RWPE1 (cell line): ENCODE measurements around the gene MAP4K2.

Source experiments
- CTCF ChIA-PET: fragments of 350-600 bp; sonication (Branson Sonifier 250); formaldehyde crosslinking; extraction: SDS; loops from one replicate; lab custom pipeline; 2021; lab: Yijun Ruan, JAX
- POLR2A ChIA-PET: fragments of 400-600 bp; formaldehyde crosslinking; extraction: SDS; loops from one replicate; lab custom pipeline; 2020; ENCODE audit warnings: antibody characterized with exemption; ENCODE audit not compliant: low non-redundant PET; lab: Yijun Ruan, JAX
- DNase-seq: peaks from one replicate; pipeline ENCODE4 v3.0.0; 2012; ENCODE audit warnings: low spot score
- H3K27ac ChIP-seq: fragments of 450-650 bp; 2 replicates; pipeline ENCODE4 v1.5.1; 2017
- CTCF ChIP-seq: fragments of 450-650 bp; conservative IDR thresholded peaks from 2 replicates; pipeline ENCODE4 v1.5.1; 2017; ENCODE audit warnings: low read depth, mild to moderate bottlenecking

Gene MAP4K2

GRCh38 chr11:64794526-64794925, 8.5 kb downstream of the MAP4K2 start:
- TF ChIP-seq CTCF, result no peak
- H3K27ac ChIP-seq, result peak overlapping the region; percentile 8; the same call in 1 of the 2 replicates
- DNase-seq, result no peak
- POLR2A ChIA-PET, result no interaction called here
- CTCF ChIA-PET, result interaction anchor here (0.6 to 0.7 kb wide), 2 partner anchors 41 to 426 kb away, joined by 4 read pairs; no protein-coding TSS in a partner anchor

GRCh38 chr11:64793271-64794160, 9.5 kb downstream of the MAP4K2 start:
- ChIA-PET CTCF (interaction anchor here (0.6 kb wide), 1 partner anchor 334 kb away, joined by 3 read pairs; no protein-coding TSS in a partner anchor), POLR2A (interaction anchor here (0.5 kb wide), 1 partner anchor 89 kb away, joined by 4 read pairs; no protein-coding TSS in a partner anchor)
- H3K27ac ChIP-seq, result peak overlapping the region; percentile 17; the same call in 1 of the 2 replicates
- TF ChIP-seq CTCF, result no peak
- DNase-seq, result no peak

- no peak for DNase-seq
- POLR2A ChIA-PET, result interaction anchor here (0.5 kb wide), 1 partner anchor 90 kb away, joined by 4 read pairs; no protein-coding TSS in a partner anchor
- no peak overlapping the region for H3K27ac ChIP-seq
- CTCF ChIA-PET, result no interaction called here
- no peak for TF ChIP-seq CTCF
Observed at GRCh38 chr11:64792482-64792881, 10.5 kb downstream of the MAP4K2 start.

GRCh38 chr11:64791781-64792291, 11.2 kb downstream of the MAP4K2 start:
- POLR2A ChIA-PET, result no interaction called here
- CTCF ChIA-PET, result interaction anchor here (0.7 kb wide), 1 partner anchor 9 kb away, joined by 3 read pairs; no protein-coding TSS in a partner anchor
- no peak for DNase-seq
- no peak for TF ChIP-seq CTCF
- peak overlapping the region; percentile 35 for H3K27ac ChIP-seq

- no peak for DNase-seq
- CTCF ChIA-PET, result interaction anchor here (0.6 kb wide), 1 partner anchor 1840 kb away, joined by 3 read pairs; no protein-coding TSS in a partner anchor
- POLR2A ChIA-PET, result no interaction called here
- no peak overlapping the region for H3K27ac ChIP-seq
- no peak for TF ChIP-seq CTCF
Observed at GRCh38 chr11:64790205-64791095, 12.6 kb downstream of the MAP4K2 start.
